HepG2 (cell line): ENCODE results near the gene PERP. TPM values are rescaled to one million over a fixed set of nuclear protein-coding genes. Genes with fewer than 3 reads are reported as not detected.

ENCODE experiments used
- ATAC-seq: fragments of 200-7000 bp; cut with Tn5 transposase; 3 replicates; pipeline ENCODE4 v1.9.1; 2020; ENCODE audit warnings: mild to moderate bottlenecking, moderate library complexity
- BruUV-seq: library from RNA; stranded (reverse); fragments of 400-500 nt; replicated peaks from 2 replicates; lab custom pipeline; 2021; lab: Mats Ljungman, UMichigan
- CTCF ChIA-PET: fragments of 300-600 bp; formaldehyde crosslinking; extraction: SDS; loops from one replicate; lab custom pipeline; 2021; ENCODE audit warnings: low total read pairs, inconsistent platforms, low intra/inter-chr PET ratio; lab: Yijun Ruan, JAX
- POLR2A ChIA-PET: fragments of 350-600 bp; sonication (Branson Sonifier 250); formaldehyde crosslinking; loops from one replicate; lab custom pipeline; 2020; ENCODE audit warnings: antibody characterized with exemption, inconsistent platforms; lab: Yijun Ruan, JAX
- DNase-seq: peaks from one replicate; pipeline ENCODE4 v3.0.0-alpha.2; 2015; ENCODE audit warnings: low spot score
- FAIRE-seq: peaks from 3 replicates; lab custom pipeline; 2011; peaks lifted over from hg19 to GRCh38; lab: Jason Lieb, UNC
- H2AFZ ChIP-seq: one replicate; pipeline ENCODE4 v1.6.1; 2011; ENCODE audit warnings: low read length, inconsistent platforms
- H3K27ac ChIP-seq: fragments of 300-600 bp; 3 replicates; pipeline ENCODE4 v1.8.0; 2011; ENCODE audit warnings: mixed run types, mild to moderate bottlenecking, mixed read lengths, low read length, inconsistent platforms; ENCODE audit not compliant: insufficient read depth; ENCODE audit errors: extremely low read length
- H3K27me3 ChIP-seq, 2 experiments: fragments of 200-600 bp in 1 of 2; 2 replicates in 1 of 2; 3 replicates in 1 of 2; pipeline versions ENCODE4 v1.6.0 to v1.8.0; 2011; ENCODE audit warnings: low read length in 2 of 2, mild to moderate bottlenecking in 2 of 2, moderate library complexity in 2 of 2, inconsistent platforms in 1 of 2; ENCODE audit not compliant: insufficient read depth in 2 of 2, control insufficient read depth in 1 of 2
- H3K36me3 ChIP-seq, 2 experiments: fragments of 200-600 bp in 1 of 2; replicated peaks in 1 of 2; 2 replicates in 1 of 2; 3 replicates in 1 of 2; pipeline versions ENCODE4 v1.5.1 to v1.8.0; 2011; ENCODE audit warnings: low read length in 2 of 2, inconsistent platforms in 1 of 2; ENCODE audit not compliant: insufficient read depth in 2 of 2, control insufficient read depth in 1 of 2
- H3K4me1 ChIP-seq: 2 replicates; pipeline ENCODE4 v1.5.1; 2012; ENCODE audit warnings: low read length, inconsistent platforms; ENCODE audit not compliant: insufficient read depth
- H3K4me2 ChIP-seq: 2 replicates; pipeline ENCODE4 v1.6.0; 2011; ENCODE audit warnings: low read depth, low read length, inconsistent platforms
- H3K4me3 ChIP-seq, 3 experiments: fragments of 200-600 bp in 1 of 3; sonication (generic), shearing (Covaris generic) in 1 of 3; replicated peaks in 1 of 3; 2 replicates each; pipeline ENCODE4 v1.5.1; 2011 to 2016; ENCODE audit warnings: low read length in 3 of 3, inconsistent platforms in 2 of 3, low read depth in 2 of 3, mild to moderate bottlenecking in 2 of 3, control low read depth in 1 of 3, mixed read lengths in 1 of 3; ENCODE audit not compliant: insufficient read depth in 1 of 3
- H3K79me2 ChIP-seq: one replicate; pipeline ENCODE4 v1.6.1; 2011; ENCODE audit warnings: low read length, inconsistent platforms; ENCODE audit not compliant: insufficient read depth
- H3K9ac ChIP-seq: 2 replicates; pipeline ENCODE4 v1.6.0; 2011; ENCODE audit warnings: mild to moderate bottlenecking, low read depth, low read length, inconsistent platforms; ENCODE audit not compliant: insufficient read depth
- H3K9me3 ChIP-seq: 2 replicates; pipeline ENCODE4 v1.5.1; 2012; ENCODE audit warnings: mild to moderate bottlenecking, low read length
- H4K20me1 ChIP-seq: 2 replicates; pipeline ENCODE4 v1.6.0; 2011; ENCODE audit warnings: inconsistent platforms, mild to moderate bottlenecking, low read length, moderate library complexity; ENCODE audit not compliant: insufficient read depth
- BRD4 ChIP-seq: sonication (generic); formaldehyde crosslinking; IDR thresholded peaks from 2 replicates; pipeline ENCODE4 v1.4.0; 2020; ENCODE audit warnings: missing genetic modification reagents
- GABPA ChIP-seq, 2 experiments: IDR thresholded peaks; 2 replicates each; pipeline ENCODE4 v1.6.1; 2011 to 2016; ENCODE audit warnings: low read depth in 2 of 2, low read length in 1 of 2, missing biosample characterization in 1 of 2, missing genetic modification characterization in 1 of 2
- GTF2F1 ChIP-seq: fragments of 150-350 bp; IDR thresholded peaks from 2 replicates; pipeline ENCODE4 v1.6.1; 2014; ENCODE audit warnings: low read length
- KLF6 ChIP-seq: IDR thresholded peaks from 2 replicates; pipeline ENCODE4 v1.8.0; 2016; ENCODE audit warnings: missing biosample characterization, missing genetic modification reagents
- LRRFIP1 ChIP-seq: sonication (generic); formaldehyde crosslinking; conservative IDR thresholded peaks from 2 replicates; pipeline ENCODE4 v1.4.0; 2020; ENCODE audit warnings: missing genetic modification reagents
- MATR3 ChIP-seq: sonication (generic); formaldehyde crosslinking; IDR thresholded peaks from 2 replicates; pipeline ENCODE4 v1.4.0; 2020; ENCODE audit warnings: missing genetic modification reagents
- REXO4 ChIP-seq: sonication (generic); formaldehyde crosslinking; IDR thresholded peaks from 2 replicates; pipeline ENCODE4 v1.8.0; 2022; ENCODE audit warnings: missing genetic modification reagents, mild to moderate bottlenecking, borderline replicate concordance
- TERF1 ChIP-seq: sonication (generic); formaldehyde crosslinking; IDR thresholded peaks from 2 replicates; pipeline ENCODE4 v1.8.0; 2022; ENCODE audit warnings: mild to moderate bottlenecking, missing genetic modification reagents, moderate library complexity
- TRAFD1 ChIP-seq: sonication (generic); formaldehyde crosslinking; IDR thresholded peaks from 2 replicates; pipeline ENCODE4 v1.5.1; 2020; ENCODE audit warnings: missing genetic modification reagents, mild to moderate bottlenecking, borderline replicate concordance
- ZHX2 ChIP-seq, 2 experiments: sonication (generic) in 1 of 2; formaldehyde crosslinking in 1 of 2; IDR thresholded peaks; 2 replicates each; pipeline versions ENCODE4 v1.6.1 to v1.9.0; 2014 to 2022; ENCODE audit warnings: antibody characterized with exemption in 1 of 2, borderline replicate concordance in 1 of 2, inconsistent platforms in 1 of 2, low read depth in 1 of 2, missing genetic modification reagents in 1 of 2
- ZNF597 ChIP-seq: sonication (generic); formaldehyde crosslinking; IDR thresholded peaks from 2 replicates; pipeline ENCODE4 v1.5.0; 2020; ENCODE audit warnings: missing genetic modification reagents
- ZNF709 ChIP-seq: sonication (generic); formaldehyde crosslinking; IDR thresholded peaks from 2 replicates; pipeline ENCODE4 v1.5.0; 2020; ENCODE audit warnings: mild to moderate bottlenecking, missing genetic modification reagents
- WGBS: methylation state at CpG from one replicate; pipeline ENCODE4 v1.1.6; 2017; ENCODE audit warnings: low lambda C conversion rate; 5-methylcytosine and 5-hydroxymethylcytosine counted together
- in situ Hi-C: cut with HindIII; loops from 2 replicates; pipeline ENCODE4 v1.10.0; 2017; ENCODE audit warnings: low pct_unique_long_range_greater_than_20kb; ENCODE audit not compliant: extremely low pct_ligation_motif_present
- intact Hi-C: fragments of 100-400 bp; cut with micrococcal nuclease; formaldehyde crosslinking; loops from one replicate; pipeline ENCODE4 v1.10.0; 2022; ENCODE audit not compliant: unreplicated experiment
- polyA plus RNA-seq, 8 experiments: library from polyadenylated mRNA; depleted of rRNA in 3 of 8; stranded (reverse) in 7 of 8; unstranded in 1 of 8; fragments of >200 nt; fragmentation: Illumina TruSeq in 4 of 8; extraction: Trizol in 4 of 8; gene quantifications; 2 replicates each; pipeline versions ENCODE4 v1.2.1 to v1.2.3, GENCODE V29; 2011 to 2016; ENCODE audit warnings: low read depth in 4 of 8, missing spikeins in 1 of 8, mixed read lengths in 1 of 8; ENCODE audit not compliant: insufficient read depth in 1 of 8
- total RNA-seq, 5 experiments: library from RNA; depleted of rRNA; stranded (reverse); fragments of >200 nt; fragmentation: Illumina TruSeq; extraction: Trizol; gene quantifications; 2 replicates each; pipeline ENCODE4 v1.2.3, GENCODE V29; 2016; ENCODE audit warnings: low read depth in 1 of 5

Gene PERP
- total and polyA plus RNA-seq, 2 of the 13 experiments (the other 11 are each of a cell fraction or from before 2014, with no cell fraction given), result 26.0 to 53.0 TPM

- no peak for FAIRE-seq
- no peak overlapping the region for H2AFZ ChIP-seq
- POLR2A ChIA-PET, result no interaction called here
- ATAC-seq, result no peak
- in situ Hi-C loops (no loop called here), intact Hi-C loops (no loop called here)
- CTCF ChIA-PET, result no interaction called here
- 0% methylated on average over 1 of the region's 1 CpG for WGBS
- H3K4me1 ChIP-seq, result no peaks in the 10 kb centered on the region
- DNase-seq, result no peak
- H3K79me2 ChIP-seq, result no peaks in the 10 kb centered on the region
- no peaks in the 10 kb centered on the region for H3K36me3 ChIP-seq
- no peak overlapping the region for H3K4me3 ChIP-seq
- no peak overlapping the region for H3K27ac ChIP-seq
- no peaks in the 10 kb centered on the region for H4K20me1 ChIP-seq
- H3K9me3 ChIP-seq, result no peaks in the 10 kb centered on the region
- no peak overlapping the region for H3K9ac ChIP-seq
- H3K27me3 ChIP-seq, result no peaks in the 10 kb centered on the region
- no peak overlapping the region for H3K4me2 ChIP-seq
- BruUV-seq, result no TSS peak
- TF ChIP-seq MATR3 (no peak), ZHX2 (IDR thresholded peaks at IDR 0.05; ENCODE audit: low read depth) (no peak), ZHX2 (CRISPR knock-in tag; IDR thresholded peaks at IDR 0.05; ENCODE audit: borderline replicate concordance) (no peak), GTF2F1 (no peak), BRD4 (no peak), TRAFD1 (no peak), LRRFIP1 (CRISPR knock-in tag) (no peak), GABPA (IDR thresholded peaks at IDR 0.05; ENCODE audit: low read depth, low read length) (no peak), GABPA (CRISPR knock-in tag; IDR thresholded peaks at IDR 0.05; ENCODE audit: low read depth) (no peak), ZNF597 (CRISPR knock-in tag) (no peak), TERF1 (no peak), ZNF709 (CRISPR knock-in tag) (no peak), KLF6 (no peak), REXO4 (no peak)
Measured at GRCh38 chr6:138044972-138045371, 62.2 kb downstream of the PERP start.
